GM21717 (cell line): ENCODE results near the gene RDH8.

Experiments
- ATAC-seq: cut with Tn5 transposase; IDR thresholded peaks from one replicate; pipeline ENCODE4 v1.9.1; 2021; ENCODE audit warnings: mild to moderate bottlenecking, moderate library complexity; ENCODE audit not compliant: unreplicated experiment

RDH8 gene, protein sequence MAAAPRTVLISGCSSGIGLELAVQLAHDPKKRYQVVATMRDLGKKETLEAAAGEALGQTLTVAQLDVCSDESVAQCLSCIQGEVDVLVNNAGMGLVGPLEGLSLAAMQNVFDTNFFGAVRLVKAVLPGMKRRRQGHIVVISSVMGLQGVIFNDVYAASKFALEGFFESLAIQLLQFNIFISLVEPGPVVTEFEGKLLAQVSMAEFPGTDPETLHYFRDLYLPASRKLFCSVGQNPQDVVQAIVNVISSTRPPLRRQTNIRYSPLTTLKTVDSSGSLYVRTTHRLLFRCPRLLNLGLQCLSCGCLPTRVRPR

DNA sequence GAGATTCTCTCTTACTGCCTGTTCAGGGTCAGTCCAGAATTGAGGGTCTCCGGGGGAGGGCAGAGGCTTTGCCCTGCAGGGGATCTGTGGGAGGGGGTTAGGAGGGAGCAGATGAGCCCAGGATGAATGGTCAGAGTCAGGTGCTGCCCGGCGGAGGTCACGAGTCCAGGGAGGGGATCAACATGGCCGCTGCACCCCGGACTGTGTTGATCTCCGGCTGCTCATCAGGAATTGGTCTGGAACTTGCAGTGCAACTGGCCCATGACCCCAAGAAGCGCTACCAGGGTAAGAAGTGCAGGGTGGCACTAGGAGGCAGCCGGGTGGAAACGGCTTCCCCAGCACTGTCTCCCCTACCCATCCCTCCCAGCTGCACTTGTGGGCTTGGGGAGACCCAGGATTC lies at the start of gene RDH8:
RDH8 (plus strand) TSS at position 168 of the 400 bp plus-strand sequence; CDS start at position 183, 15 bp downstream.
- ATAC-seq, result no peak

GRCh38 chr19:9966024-9966423 lies 47.3 kb upstream of the RDH8 start:
- no peak for ATAC-seq

GRCh38 chr19:9966448-9966847 lies 46.8 kb upstream of the RDH8 start:
- no peak for ATAC-seq

- ATAC-seq, result no peak
These were observed 46.0 kb upstream of the RDH8 start for GRCh38 chr19:9967326-9967725.

DNA sequence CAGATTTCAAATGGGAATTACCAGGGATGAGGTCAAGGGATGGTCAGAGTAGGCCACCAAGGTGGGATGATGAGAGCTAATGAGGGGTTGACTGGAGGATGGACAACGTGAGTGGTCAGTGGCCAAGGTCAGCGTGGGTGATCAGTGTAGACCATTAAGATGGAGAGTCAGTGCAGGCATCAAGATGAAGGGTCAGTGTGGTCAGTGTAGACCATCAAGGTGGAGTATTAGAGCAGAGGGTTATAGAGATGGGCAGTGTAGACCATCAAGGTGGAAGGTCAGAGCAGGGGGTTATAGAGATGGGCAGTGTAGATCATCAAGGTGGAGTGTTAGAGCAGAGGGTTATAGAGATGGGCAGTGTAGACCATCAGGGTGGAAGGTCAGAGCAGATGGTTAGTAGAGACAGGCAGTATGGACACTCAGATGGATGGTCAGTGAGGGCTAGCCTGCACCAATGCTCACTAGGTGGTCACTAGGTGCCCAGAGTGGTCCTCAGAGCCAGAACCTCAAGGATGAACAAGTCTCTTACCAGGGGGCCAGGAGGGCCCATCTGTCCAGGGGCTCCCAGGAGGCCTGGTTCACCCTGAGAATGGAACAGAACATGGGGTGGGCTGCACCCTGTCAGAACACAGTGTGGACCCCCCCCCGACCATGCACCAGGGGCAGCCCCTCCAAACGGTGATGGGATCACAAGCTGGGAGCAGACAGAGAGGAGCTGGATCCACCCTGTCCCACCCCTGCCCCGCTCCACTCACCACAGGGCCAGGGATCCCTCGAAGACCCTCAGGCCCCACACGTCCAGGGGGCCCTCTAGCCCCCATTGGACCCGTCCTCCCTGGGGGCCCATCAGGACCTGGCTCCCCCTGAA lies 44.2 kb upstream of the RDH8 start:
- no peak for ATAC-seq

GRCh38 chr19:9969688-9969975 lies 43.7 kb upstream of the RDH8 start:
- no peak for ATAC-seq

DNA sequence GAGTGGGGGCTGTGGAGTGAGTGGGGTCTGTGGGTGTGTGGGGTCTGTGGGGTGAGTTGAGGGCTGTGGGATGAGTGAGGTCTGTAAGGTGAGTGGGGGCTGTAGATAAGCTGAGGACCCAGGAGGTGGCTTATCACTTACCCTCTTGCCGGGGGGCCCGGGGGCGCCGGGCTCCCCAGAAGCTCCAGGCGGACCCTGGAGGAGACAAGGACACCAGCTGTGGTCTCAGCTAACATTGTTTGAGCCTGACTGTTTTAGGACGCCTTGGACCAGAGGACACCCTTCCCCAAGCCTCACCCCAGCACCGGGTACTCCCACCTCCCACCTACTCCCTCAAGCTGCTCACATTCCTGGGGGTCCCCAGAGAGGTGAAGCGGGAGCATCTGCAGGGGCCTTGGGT lies 42.8 kb upstream of the RDH8 start:
- ATAC-seq, result no peak

DNA sequence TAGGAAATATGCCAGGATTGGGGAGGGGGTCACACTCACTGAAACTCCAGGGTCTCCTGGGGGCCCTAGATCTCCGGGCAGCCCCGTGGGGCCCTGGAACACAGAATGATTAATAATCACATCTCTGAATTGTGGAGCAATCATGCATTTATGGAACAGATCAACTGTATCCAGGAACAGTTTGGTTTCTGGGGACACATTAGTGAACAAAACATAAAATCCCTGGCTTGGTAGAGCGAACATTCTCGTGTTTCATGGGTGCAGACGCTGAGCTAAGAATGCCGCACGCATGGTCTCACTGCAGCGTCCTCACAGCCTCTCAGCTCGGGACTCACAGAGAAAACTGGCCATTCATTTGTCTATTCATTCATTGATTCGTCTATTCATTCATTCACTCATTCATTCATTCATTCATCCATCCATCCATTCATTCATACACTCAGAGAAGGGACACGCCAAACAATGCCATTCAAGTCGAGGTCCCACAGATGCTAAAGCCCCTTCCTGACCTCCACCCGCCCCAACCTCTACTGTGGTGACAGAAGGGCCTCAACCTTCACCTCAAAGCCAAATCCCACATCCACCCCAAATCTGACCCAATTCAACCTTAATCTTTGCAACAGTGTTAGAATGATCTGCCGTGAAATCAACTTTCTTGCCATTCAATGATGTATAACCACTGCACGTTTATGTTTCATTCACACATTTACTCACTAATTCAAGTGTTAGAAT lies 42.0 kb upstream of the RDH8 start:
- ATAC-seq, result no peak

DNA sequence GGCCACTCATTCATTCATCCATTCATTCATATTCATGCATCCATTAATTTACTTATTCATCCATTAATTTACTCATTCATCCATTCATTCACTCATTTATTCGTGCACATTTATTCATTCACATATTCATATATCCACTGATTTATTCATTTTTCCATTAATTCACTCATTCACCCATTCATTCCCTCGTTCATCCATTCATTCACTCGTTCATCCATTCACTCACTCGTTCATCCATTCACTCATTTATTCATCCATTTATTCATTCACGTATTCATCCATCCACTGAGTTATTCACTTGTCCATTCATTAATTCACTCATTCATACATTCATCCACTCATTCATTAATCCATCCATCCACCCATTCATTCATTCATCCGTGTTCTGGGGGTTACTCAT lies 41.2 kb upstream of the RDH8 start:
- ATAC-seq, result no peak

- ATAC-seq, result no peak
These were observed 31.6 kb upstream of the RDH8 start for GRCh38 chr19:9981406-9982260.

DNA sequence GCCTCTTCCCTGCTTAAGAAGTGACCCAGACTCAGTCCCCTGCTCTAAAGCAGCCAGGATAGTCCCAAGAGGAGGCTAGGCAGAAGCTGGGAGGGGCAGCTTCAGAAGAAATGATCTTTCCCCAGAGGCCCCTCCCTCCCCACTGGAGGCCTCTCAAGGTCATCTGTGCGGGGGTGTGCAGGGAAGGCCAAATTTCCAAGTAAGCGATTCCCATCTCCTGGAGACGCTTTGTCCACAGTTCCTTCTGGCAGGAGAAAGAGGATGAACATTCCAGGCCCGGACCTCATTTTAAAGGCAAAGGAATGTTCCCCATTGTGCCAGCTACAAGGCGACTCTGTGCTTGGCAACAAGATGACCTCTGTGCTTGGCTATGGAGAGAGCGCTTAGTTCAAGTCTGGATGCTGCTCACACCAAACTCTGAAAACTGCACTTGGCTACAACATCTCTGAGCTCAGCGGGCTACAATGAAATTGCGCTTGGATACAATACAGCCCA lies 26.4 kb upstream of the RDH8 start:
- no peak for ATAC-seq

- no peak for ATAC-seq
These were observed 23.8 kb upstream of the RDH8 start for GRCh38 chr19:9989504-9989903.

DNA sequence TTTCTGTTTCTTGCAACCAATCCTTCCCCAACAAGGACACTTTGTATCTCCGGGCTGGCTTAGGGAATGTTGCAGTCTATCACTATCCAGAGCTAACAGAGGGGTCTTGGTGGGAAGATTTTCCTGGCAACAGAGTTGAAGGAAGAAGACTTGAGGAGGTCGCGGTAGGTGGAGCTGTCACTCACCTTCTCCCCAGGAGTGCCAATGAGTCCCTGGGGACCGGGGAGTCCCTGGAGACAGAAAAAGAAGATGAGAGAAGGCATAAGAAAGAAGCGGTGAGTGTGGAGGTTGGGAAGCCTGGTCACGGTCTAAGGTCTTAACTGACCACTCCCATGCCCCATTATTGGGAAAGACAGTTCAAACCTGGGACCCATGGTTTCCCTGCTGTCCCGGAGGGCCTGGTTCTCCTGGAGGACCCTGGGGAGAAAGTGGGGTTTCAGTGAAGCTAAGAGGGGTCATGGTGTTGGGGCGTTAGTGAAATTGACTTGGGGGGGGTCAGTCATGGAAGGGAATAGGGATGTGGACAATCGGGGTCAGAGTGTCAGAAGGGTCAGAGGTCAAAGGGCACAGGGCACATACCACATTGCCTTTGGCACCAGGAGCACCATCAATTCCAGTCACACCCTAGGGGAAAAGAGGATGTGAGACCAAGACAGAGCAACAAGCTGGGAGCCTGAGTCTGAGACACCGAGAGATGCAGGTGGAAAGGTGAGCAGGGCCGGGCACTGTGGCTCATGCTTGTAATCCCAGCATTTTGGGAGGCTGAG lies 21.7 kb upstream of the RDH8 start:
- no peak for ATAC-seq

DNA sequence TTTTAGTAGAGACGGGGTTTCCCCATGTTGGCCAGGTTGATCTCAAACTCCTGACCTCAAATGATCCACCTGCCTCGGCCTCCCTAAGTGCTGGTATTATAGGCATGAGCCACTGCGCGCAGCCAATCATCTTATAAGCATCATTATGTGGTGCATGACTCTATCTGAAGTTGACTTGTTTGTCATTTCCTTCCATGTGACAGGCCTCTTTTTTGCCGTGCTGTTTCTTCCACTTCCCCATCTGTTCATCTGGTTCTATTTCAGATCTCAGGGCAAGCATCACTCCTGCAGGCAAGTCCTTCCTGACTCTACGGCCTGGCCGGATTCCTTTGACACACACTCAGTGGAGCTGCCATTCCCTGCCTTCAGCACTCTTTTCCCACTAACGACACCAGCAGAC lies 18.2 kb upstream of the RDH8 start:
- ATAC-seq, result no peak

DNA sequence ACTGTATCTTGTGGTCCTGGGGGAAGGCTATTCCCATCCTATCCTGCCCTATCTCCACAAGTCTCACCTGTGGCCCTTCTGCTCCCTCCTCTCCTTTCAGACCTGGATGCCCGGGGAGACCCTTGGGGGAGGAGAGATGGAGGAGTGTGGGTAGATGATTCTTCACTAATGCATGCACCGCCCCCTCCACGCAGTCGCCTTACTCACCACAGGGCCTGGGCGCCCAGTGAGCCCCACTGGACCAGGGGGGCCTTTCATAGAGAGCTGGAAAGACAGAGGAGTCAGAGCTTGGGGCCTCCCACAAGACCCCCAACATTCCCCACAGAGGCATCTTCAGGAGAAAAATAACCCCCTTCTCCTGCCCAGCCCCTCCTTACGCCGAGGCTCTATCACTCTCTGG lies 17.3 kb upstream of the RDH8 start:
- no peak for ATAC-seq

GRCh38 chr19:9996541-9996940 lies 16.7 kb upstream of the RDH8 start:
- no peak for ATAC-seq

- no peak for ATAC-seq
These were observed 13.0 kb upstream of the RDH8 start for GRCh38 chr19:10000171-10000826.

DNA sequence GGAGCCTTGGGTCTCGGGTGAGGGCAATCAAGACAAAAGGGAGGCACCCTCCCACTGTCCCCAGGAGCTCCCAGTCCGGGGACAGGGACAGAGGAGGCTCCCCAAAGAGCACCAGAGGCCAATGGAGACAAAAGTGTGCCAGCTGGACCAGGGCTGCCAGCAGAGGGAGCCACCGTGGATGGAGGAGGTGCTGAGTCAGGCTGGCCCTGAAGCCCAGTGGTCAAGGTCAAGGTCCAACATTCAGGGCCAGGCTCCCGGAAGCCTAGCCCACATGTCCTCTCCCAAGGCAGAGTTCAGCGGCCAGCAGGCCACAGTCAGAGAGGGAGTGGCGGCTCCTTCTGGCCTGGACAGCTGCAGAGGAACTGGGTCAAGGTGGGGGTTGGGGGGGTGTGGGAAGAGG lies 11.4 kb upstream of the RDH8 start:
- ATAC-seq, result no peak

GRCh38 chr19:10003271-10003670 lies 10.0 kb upstream of the RDH8 start:
- ATAC-seq, result no peak
